Esophagus muscularis mucosa (tissue), 3 donors: Measurements from ENCODE around the gene ZNF90.

Experiments
- POLR2AphosphoS5 ChIP-seq, 2 donors: sonication (generic); formaldehyde crosslinking; IDR thresholded peaks; one replicate each; pipeline ENCODE4 v1.6.1; 2017; ENCODE audit warnings: antibody characterized with exemption in 2 of 2
- TF ChIP-seq, protein P1 (sequence below), 3 experiments: fragments of 200-600 bp in 2 of 3; fragments of 450-650 bp in 1 of 3; sonication (generic) in 2 of 3; IDR thresholded peaks; one replicate each; pipeline ENCODE4 v1.5.1; 2017 to 2019; ENCODE audit warnings: antibody characterized with exemption in 3 of 3, mild to moderate bottlenecking in 2 of 3, moderate library complexity in 1 of 3

DNA sequence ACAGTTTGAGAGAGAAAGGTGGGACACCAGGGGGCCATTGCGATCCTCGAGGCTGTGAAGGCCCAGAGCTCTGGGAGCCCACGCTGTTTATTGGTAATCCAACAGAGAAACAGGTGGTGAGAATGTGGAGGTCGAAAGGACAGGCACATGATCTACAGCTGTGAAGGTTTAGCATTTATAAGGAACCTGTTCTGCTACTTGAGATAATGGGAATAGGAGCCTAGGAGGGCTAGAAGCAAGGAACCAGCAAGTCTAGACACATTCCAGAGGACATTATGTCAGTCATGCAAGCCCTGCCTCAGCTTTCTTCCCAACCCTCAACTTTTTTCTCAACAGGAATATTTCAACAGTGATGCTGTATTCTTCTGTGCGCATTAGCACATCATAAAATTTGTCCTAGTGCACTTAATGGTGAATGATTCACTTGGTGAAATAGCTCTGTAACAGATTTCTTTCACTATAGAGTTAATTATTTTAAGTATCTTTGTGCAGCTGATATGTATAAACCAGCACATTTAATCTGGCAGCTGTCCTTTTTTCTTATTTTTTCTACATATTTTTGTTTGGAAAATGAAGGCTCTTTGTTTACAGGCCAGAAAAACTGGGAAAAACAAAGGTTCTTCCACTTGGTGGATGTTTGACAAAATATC lies 25.4 kb downstream of the ZNF90 start:
- TF ChIP-seq, protein P1, sequence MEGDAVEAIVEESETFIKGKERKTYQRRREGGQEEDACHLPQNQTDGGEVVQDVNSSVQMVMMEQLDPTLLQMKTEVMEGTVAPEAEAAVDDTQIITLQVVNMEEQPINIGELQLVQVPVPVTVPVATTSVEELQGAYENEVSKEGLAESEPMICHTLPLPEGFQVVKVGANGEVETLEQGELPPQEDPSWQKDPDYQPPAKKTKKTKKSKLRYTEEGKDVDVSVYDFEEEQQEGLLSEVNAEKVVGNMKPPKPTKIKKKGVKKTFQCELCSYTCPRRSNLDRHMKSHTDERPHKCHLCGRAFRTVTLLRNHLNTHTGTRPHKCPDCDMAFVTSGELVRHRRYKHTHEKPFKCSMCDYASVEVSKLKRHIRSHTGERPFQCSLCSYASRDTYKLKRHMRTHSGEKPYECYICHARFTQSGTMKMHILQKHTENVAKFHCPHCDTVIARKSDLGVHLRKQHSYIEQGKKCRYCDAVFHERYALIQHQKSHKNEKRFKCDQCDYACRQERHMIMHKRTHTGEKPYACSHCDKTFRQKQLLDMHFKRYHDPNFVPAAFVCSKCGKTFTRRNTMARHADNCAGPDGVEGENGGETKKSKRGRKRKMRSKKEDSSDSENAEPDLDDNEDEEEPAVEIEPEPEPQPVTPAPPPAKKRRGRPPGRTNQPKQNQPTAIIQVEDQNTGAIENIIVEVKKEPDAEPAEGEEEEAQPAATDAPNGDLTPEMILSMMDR (IDR thresholded peaks at IDR 0.05): no peak
- no peak for TF ChIP-seq POLR2AphosphoS5 (IDR thresholded peaks at IDR 0.05)
